Keratinocyte (primary cell): ENCODE data around the gene GSN. TPM values are rescaled to one million over a fixed set of nuclear protein-coding genes. Genes with fewer than 3 reads are reported as not detected.

Experiments
- DNase-seq: peaks from one replicate; pipeline ENCODE4 v3.0.0-alpha.2; 2011; ENCODE audit warnings: low read depth, missing footprints, low spot score
- FAIRE-seq: peaks from 2 replicates; lab custom pipeline; 2011; peaks lifted over from hg19 to GRCh38; lab: Jason Lieb, UNC
- H2AFZ ChIP-seq: 2 replicates; pipeline ENCODE4 v1.6.0; 2012; ENCODE audit warnings: low read length, control low read depth, inconsistent platforms; ENCODE audit not compliant: control insufficient read depth
- H3K27ac ChIP-seq: 2 replicates; pipeline ENCODE4 v1.5.1; 2011; ENCODE audit warnings: low read length; ENCODE audit not compliant: control insufficient read depth, insufficient read depth
- H3K27me3 ChIP-seq: 3 replicates; pipeline ENCODE4 v1.6.0; 2011; ENCODE audit warnings: low read length; ENCODE audit not compliant: control insufficient read depth, insufficient read depth; ENCODE audit errors: extremely low read depth
- H3K36me3 ChIP-seq, 2 experiments: 2 replicates in 1 of 2; 3 replicates in 1 of 2; pipeline ENCODE4 v1.5.1; 2011; ENCODE audit warnings: low read length in 2 of 2, mild to moderate bottlenecking in 1 of 2; ENCODE audit not compliant: control insufficient read depth in 2 of 2, insufficient read depth in 2 of 2; ENCODE audit errors: extremely low read depth in 1 of 2
- H3K4me1 ChIP-seq: 3 replicates; pipeline ENCODE4 v1.5.1; 2011; ENCODE audit warnings: low read length; ENCODE audit not compliant: control insufficient read depth, insufficient read depth; ENCODE audit errors: extremely low read depth
- H3K4me2 ChIP-seq: 3 replicates; pipeline ENCODE4 v1.6.0; 2011; ENCODE audit warnings: low read depth, low read length; ENCODE audit not compliant: control insufficient read depth, insufficient read depth; ENCODE audit errors: extremely low read depth
- H3K4me3 ChIP-seq, 3 experiments: fragments of 200-600 bp in 1 of 3; sonication (generic) in 1 of 3; 2 replicates in 2 of 3; 3 replicates in 1 of 3; pipeline ENCODE4 v1.5.1; 2011 to 2016; ENCODE audit warnings: low read length in 3 of 3, mild to moderate bottlenecking in 3 of 3, control low read depth in 2 of 3, inconsistent platforms in 1 of 3, low read depth in 1 of 3, mixed read lengths in 1 of 3, mixed run types in 1 of 3, moderate library complexity in 1 of 3; ENCODE audit not compliant: control insufficient read depth in 2 of 3, insufficient read depth in 2 of 3; ENCODE audit errors: extremely low read depth in 1 of 3
- H3K79me2 ChIP-seq: 2 replicates; pipeline ENCODE4 v1.6.0; 2012; ENCODE audit warnings: low read length; ENCODE audit not compliant: control insufficient read depth, insufficient read depth
- H3K9ac ChIP-seq: 3 replicates; pipeline ENCODE4 v1.6.0; 2011; ENCODE audit warnings: low read length; ENCODE audit not compliant: control insufficient read depth, insufficient read depth; ENCODE audit errors: extremely low read depth
- H3K9me1 ChIP-seq: 3 replicates; pipeline ENCODE4 v1.6.0; 2011; ENCODE audit warnings: low read length; ENCODE audit not compliant: control insufficient read depth, insufficient read depth; ENCODE audit errors: extremely low read depth
- H3K9me3 ChIP-seq: 2 replicates; pipeline ENCODE4 v1.5.1; 2012; ENCODE audit warnings: low read depth, low read length; ENCODE audit not compliant: control insufficient read depth
- H4K20me1 ChIP-seq: 3 replicates; pipeline ENCODE4 v1.6.0; 2011; ENCODE audit warnings: low read length; ENCODE audit not compliant: control insufficient read depth, insufficient read depth; ENCODE audit errors: extremely low read depth
- EZH2 ChIP-seq: IDR thresholded peaks from one replicate; pipeline ENCODE4 v1.6.1; 2012; ENCODE audit warnings: inconsistent platforms, mild to moderate bottlenecking, low read length, moderate library complexity
- dilution Hi-C: fragments of 300-500 bp; cut with MboI; formaldehyde crosslinking; loops from one replicate; pipeline ENCODE4 v1.7.0; 2020; ENCODE audit warnings: low sequenced_read_pairs; ENCODE audit not compliant: extremely low pct_ligation_motif_present
- polyA plus RNA-seq, 5 experiments: library from polyadenylated mRNA; depleted of rRNA in 3 of 5; stranded (reverse) in 3 of 5; stranded (forward) in 1 of 5; unstranded in 1 of 5; fragments of >200 nt; gene quantifications; 1 replicate in 1 of 5; 2 replicates in 3 of 5; 3 replicates in 1 of 5; pipeline versions ENCODE4 v1.2.1 to v1.2.3, GENCODE V29; 2011 to 2012; ENCODE audit warnings: missing spikeins in 2 of 5, low read depth in 1 of 5, low replicate concordance in 1 of 5
- TF ChIP-seq, protein P1 (sequence below), 3 experiments: IDR thresholded peaks in 1 of 3; conservative IDR thresholded peaks in 1 of 3; optimal IDR thresholded peaks in 1 of 3; 2 replicates in 2 of 3; 3 replicates in 1 of 3; pipeline versions ENCODE3 to v1.5.1; 2011; ENCODE audit warnings: low read length in 3 of 3, mild to moderate bottlenecking in 3 of 3, moderate library complexity in 2 of 3, control low read depth in 1 of 3, inconsistent platforms in 1 of 3; ENCODE audit not compliant: insufficient read depth in 2 of 3; ENCODE audit errors: extremely low read depth in 1 of 3

GSN gene
- polyA plus RNA-seq, 1 donor (not counting 4 experiments of a cell fraction or from before 2014, with no cell fraction given), result 166 TPM

DNA sequence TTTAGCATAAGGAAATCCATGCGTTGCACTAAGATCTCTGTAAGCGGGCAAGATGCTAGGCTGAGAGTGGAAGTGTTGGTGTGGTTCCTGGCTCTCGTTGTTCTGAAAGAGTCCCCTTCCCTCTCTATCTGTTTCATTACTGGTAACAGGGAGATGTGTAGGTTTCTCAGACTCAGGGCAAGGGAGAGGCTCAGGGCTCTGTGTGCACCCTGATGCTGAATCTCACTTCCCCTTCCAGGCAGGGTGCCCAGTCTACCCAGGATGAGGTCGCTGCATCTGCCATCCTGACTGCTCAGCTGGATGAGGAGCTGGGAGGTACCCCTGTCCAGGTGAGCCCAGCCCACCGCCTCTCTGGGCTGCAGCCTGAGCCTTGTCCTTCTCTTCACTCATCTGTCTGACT lies 56.4 kb downstream of the GSN start:
- dilution Hi-C loops, result no loop called here
- Histone ChIP-seq H3K4me1 (peaks cover 20% of the 10 kb centered on the region), H3K4me3 (no peak overlapping the region)

DNA sequence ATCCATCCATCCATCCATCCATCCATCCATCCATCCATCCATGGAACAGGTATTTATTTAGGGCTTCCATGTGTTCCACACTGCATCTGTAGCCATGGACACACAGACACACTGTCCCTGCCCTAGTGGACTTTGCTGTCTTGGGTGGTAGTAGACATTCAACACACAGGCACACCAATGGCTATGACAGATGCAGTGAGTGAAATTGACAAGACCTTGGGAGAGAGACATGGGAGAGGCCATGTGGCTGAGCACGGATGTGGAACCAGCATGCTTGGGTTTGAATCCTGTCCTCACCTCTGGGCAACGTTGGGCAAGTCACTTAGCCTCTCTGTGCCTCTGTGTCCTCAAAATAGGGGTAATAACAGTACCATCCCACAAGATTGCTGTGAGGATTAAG lies 56.8 kb downstream of the GSN start:
- TF ChIP-seq, protein P1, sequence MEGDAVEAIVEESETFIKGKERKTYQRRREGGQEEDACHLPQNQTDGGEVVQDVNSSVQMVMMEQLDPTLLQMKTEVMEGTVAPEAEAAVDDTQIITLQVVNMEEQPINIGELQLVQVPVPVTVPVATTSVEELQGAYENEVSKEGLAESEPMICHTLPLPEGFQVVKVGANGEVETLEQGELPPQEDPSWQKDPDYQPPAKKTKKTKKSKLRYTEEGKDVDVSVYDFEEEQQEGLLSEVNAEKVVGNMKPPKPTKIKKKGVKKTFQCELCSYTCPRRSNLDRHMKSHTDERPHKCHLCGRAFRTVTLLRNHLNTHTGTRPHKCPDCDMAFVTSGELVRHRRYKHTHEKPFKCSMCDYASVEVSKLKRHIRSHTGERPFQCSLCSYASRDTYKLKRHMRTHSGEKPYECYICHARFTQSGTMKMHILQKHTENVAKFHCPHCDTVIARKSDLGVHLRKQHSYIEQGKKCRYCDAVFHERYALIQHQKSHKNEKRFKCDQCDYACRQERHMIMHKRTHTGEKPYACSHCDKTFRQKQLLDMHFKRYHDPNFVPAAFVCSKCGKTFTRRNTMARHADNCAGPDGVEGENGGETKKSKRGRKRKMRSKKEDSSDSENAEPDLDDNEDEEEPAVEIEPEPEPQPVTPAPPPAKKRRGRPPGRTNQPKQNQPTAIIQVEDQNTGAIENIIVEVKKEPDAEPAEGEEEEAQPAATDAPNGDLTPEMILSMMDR (optimal IDR thresholded peaks at IDR 0.05 in 1 of 3, IDR thresholded peaks at IDR 0.05 in 1 of 3, conservative IDR thresholded peaks at IDR 0.05 in 1 of 3; ENCODE audit: extremely low read depth in 1 of 3, insufficient read depth in 2 of 3, low read length in 3 of 3), result no peak
- TF ChIP-seq EZH2, result no peak
- Histone ChIP-seq H3K9me3 (no peaks in the 10 kb centered on the region), H3K4me2 (no peak overlapping the region), H4K20me1 (no peaks in the 10 kb centered on the region), H3K27me3 (no peaks in the 10 kb centered on the region), H3K36me3 (peaks cover 32 to 50% of the 10 kb centered on the region in 2 experiments), H3K9ac (no peak overlapping the region), H3K4me3 (no peak overlapping the region), H3K9me1 (no peaks in the 10 kb centered on the region), H3K79me2 (no peaks in the 10 kb centered on the region), H3K27ac (no peak overlapping the region), H2AFZ (no peak overlapping the region), H3K4me1 (peaks cover 20% of the 10 kb centered on the region)
- FAIRE-seq (no peak), DNase-seq (no peak)
- dilution Hi-C loops, result no loop called here

More for the DNA sequence above, 56.4 kb downstream of the GSN start:
- H2AFZ ChIP-seq, result no peak overlapping the region
- H3K4me2 ChIP-seq, result no peak overlapping the region
- H3K9me1 ChIP-seq, result no peaks in the 10 kb centered on the region
- no peaks in the 10 kb centered on the region for H3K79me2 ChIP-seq
- no peak for FAIRE-seq
- no peaks in the 10 kb centered on the region for H3K27me3 ChIP-seq
- DNase-seq, result no peak
- H3K27ac ChIP-seq, result no peak overlapping the region
- H3K36me3 ChIP-seq, result peaks cover 27 to 46% of the 10 kb centered on the region in 2 experiments
- H3K9me3 ChIP-seq, result no peaks in the 10 kb centered on the region
- no peak for TF ChIP-seq EZH2
- TF ChIP-seq, protein P1 (optimal IDR thresholded peaks at IDR 0.05 in 1 of 3, IDR thresholded peaks at IDR 0.05 in 1 of 3, conservative IDR thresholded peaks at IDR 0.05 in 1 of 3; ENCODE audit: extremely low read depth in 1 of 3, insufficient read depth in 2 of 3, low read length in 3 of 3), result no peak
- H4K20me1 ChIP-seq, result no peaks in the 10 kb centered on the region
- no peak overlapping the region for H3K9ac ChIP-seq
